A204.1 (cell line): ENCODE measurements around the gene LRRC57.

Experiments used
- FAIRE-seq: peaks from 2 replicates; lab custom pipeline; 2012; peaks lifted over from hg19 to GRCh38; lab: Jason Lieb, UNC

Gene LRRC57

DNA sequence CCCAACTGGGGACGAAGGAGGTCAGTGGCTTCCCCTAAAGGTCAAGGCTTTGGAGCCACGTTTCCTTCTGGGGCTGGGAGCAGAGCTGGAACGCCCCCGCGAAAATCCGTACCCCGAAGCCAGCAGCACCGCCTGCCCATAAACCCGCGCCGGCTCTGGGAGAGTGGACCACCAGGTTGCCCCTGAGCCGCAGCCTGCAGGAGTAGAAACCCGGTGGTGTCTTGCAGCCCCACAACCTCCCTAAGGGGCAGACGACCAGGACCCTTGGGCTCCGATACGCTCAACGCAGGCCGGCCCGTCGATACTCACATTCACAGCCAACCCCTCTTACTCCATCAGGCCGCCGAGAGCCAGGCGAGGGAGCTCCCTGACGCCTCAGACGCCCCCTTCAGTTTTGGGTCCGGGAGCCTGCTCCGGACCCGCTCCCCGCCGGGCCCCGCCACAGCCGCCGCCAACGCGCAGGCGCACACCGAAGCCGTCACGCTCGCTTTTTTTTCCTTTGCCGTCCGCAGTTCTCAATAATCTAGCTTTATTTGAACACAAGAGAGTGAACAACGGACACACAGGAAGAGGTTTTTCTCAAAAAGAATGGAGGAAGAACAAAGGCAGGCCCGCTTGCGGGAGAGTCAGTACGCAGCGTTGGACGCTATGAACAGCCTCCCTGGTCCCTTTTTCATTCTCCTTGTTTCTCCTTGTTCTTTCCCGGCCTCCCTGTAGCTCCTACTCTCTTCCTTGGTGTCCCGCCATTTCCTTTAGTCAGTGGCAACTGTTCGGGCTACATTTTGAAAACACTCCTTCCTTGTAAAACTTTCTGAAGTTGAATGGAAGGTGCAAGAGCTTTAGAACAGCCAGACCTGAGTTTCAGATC, 57.7 kb downstream of the LRRC57 start, which contains the start of gene ZNF106:
TSS of gene ZNF106 (minus strand) at position 471 of the 868 bp plus-strand sequence. CDS start 18,852 bp downstream, outside the sequence.
- no peak for FAIRE-seq

DNA sequence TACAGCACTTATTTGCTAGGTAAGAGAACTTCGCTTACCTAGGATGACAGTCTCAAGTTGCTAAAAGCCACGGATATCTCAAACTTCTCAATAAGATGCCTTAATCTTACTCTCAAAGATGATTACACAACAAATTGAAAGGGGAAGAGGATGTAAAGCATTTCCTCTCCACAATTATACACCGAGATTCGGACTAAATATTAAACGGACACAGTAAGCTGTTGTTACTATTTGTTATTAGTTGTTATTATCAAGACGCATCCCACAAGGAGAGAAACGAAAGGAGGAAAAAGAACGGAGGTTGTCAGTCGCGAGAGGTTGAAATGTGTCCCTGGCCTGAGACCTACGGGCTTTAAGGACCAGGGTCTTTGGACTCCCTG, 58.3 kb downstream of the LRRC57 start:
- no peak for FAIRE-seq
